ENCODE results near the gene SLC7A11.

GRCh38 chr4:138229160-138229559, 13.0 kb downstream of the SLC7A11 start:
- TF ChIP-seq, protein P1, sequence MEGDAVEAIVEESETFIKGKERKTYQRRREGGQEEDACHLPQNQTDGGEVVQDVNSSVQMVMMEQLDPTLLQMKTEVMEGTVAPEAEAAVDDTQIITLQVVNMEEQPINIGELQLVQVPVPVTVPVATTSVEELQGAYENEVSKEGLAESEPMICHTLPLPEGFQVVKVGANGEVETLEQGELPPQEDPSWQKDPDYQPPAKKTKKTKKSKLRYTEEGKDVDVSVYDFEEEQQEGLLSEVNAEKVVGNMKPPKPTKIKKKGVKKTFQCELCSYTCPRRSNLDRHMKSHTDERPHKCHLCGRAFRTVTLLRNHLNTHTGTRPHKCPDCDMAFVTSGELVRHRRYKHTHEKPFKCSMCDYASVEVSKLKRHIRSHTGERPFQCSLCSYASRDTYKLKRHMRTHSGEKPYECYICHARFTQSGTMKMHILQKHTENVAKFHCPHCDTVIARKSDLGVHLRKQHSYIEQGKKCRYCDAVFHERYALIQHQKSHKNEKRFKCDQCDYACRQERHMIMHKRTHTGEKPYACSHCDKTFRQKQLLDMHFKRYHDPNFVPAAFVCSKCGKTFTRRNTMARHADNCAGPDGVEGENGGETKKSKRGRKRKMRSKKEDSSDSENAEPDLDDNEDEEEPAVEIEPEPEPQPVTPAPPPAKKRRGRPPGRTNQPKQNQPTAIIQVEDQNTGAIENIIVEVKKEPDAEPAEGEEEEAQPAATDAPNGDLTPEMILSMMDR (IDR thresholded peaks at IDR 0.05): no peak
- TF ChIP-seq POLR2A (IDR thresholded peaks at IDR 0.05): no peak
- no peak for TF ChIP-seq POLR2AphosphoS5 (IDR thresholded peaks at IDR 0.05)
- TF ChIP-seq EP300 (IDR thresholded peaks at IDR 0.05): no peak

All from sigmoid colon (tissue), 4 donors.